WTC11 (cell line): ENCODE measurements around the gene CDH11.

ENCODE experiments used
- CTCF ChIP-seq: fragments of 200-600 bp; IDR thresholded peaks from 2 replicates; pipeline ENCODE4 v1.8.0; 2022; ENCODE audit warnings: antibody characterized with exemption
- FOXJ3 ChIP-seq: sonication (generic); formaldehyde crosslinking; IDR thresholded peaks from 2 replicates; pipeline ENCODE4 v1.9.0; 2021; ENCODE audit warnings: missing genetic modification reagents, mild to moderate bottlenecking, borderline replicate concordance
- IRF2 ChIP-seq: sonication (generic); formaldehyde crosslinking; IDR thresholded peaks from 2 replicates; pipeline ENCODE4 v1.8.0; 2022; ENCODE audit warnings: low read depth, missing genetic modification reagents, borderline replicate concordance
- PRDM15 ChIP-seq: sonication (generic); formaldehyde crosslinking; IDR thresholded peaks from 2 replicates; pipeline ENCODE4 v1.8.0; 2022; ENCODE audit warnings: missing genetic modification reagents
- TEAD4 ChIP-seq: sonication (generic); formaldehyde crosslinking; IDR thresholded peaks from 2 replicates; pipeline ENCODE4 v1.8.0; 2022; ENCODE audit warnings: mild to moderate bottlenecking, missing genetic modification reagents
- ZNF281 ChIP-seq: sonication (generic); formaldehyde crosslinking; IDR thresholded peaks from 2 replicates; pipeline ENCODE4 v1.8.0; 2023; ENCODE audit warnings: mild to moderate bottlenecking, missing genetic modification reagents
- TF ChIP-seq, protein P1 (sequence below): sonication (generic); formaldehyde crosslinking; IDR thresholded peaks from 2 replicates; pipeline ENCODE4 v1.8.0; 2022; ENCODE audit warnings: mild to moderate bottlenecking, missing genetic modification reagents
- TF ChIP-seq, protein P2 (sequence below): sonication (generic); formaldehyde crosslinking; IDR thresholded peaks from 2 replicates; pipeline ENCODE4 v1.8.0; 2023; ENCODE audit warnings: missing genetic modification reagents
- TF ChIP-seq, protein P3 (sequence below): fragments of 250-450 bp; sonication (Bioruptor Pico); IDR thresholded peaks from 2 replicates; pipeline ENCODE4 v1.9.0; 2021; ENCODE audit warnings: mild to moderate bottlenecking
- TF ChIP-seq, protein P4 (sequence below): sonication (generic); formaldehyde crosslinking; IDR thresholded peaks from 2 replicates; pipeline ENCODE4 v1.8.1; 2023; ENCODE audit warnings: mild to moderate bottlenecking, missing genetic modification reagents, borderline replicate concordance

DNA sequence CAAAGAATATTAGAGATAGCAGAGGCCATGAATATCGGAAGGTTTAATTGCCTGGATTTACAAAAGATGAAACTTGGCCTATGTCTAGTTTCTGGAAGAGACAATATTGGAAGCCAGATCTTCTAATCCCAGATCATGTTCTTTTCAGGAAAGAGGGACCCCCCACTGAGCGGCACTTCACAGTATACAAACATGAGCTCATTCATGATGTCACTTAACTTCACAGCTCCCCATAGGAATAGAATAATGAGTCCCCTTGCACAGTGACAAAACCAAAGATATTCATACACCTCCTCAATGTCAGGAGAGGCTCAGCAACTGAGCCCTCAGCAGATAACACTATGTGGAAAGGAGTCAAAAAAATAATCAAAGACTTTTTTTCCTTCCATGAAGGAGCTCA is 147.5 kb downstream of the CDH11 start:
- TF ChIP-seq CTCF (no peak), TEAD4 (no peak), IRF2 (CRISPR knock-in tag) (no peak), FOXJ3 (CRISPR knock-in tag) (no peak), ZNF281 (CRISPR knock-in tag) (no peak), PRDM15 (CRISPR knock-in tag) (no peak)
- TF ChIP-seq, protein P1, sequence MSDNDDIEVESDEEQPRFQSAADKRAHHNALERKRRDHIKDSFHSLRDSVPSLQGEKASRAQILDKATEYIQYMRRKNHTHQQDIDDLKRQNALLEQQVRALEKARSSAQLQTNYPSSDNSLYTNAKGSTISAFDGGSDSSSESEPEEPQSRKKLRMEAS: no peak
- TF ChIP-seq, protein P2, sequence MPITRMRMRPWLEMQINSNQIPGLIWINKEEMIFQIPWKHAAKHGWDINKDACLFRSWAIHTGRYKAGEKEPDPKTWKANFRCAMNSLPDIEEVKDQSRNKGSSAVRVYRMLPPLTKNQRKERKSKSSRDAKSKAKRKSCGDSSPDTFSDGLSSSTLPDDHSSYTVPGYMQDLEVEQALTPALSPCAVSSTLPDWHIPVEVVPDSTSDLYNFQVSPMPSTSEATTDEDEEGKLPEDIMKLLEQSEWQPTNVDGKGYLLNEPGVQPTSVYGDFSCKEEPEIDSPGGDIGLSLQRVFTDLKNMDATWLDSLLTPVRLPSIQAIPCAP (CRISPR knock-in tag): no peak
- TF ChIP-seq, protein P3, sequence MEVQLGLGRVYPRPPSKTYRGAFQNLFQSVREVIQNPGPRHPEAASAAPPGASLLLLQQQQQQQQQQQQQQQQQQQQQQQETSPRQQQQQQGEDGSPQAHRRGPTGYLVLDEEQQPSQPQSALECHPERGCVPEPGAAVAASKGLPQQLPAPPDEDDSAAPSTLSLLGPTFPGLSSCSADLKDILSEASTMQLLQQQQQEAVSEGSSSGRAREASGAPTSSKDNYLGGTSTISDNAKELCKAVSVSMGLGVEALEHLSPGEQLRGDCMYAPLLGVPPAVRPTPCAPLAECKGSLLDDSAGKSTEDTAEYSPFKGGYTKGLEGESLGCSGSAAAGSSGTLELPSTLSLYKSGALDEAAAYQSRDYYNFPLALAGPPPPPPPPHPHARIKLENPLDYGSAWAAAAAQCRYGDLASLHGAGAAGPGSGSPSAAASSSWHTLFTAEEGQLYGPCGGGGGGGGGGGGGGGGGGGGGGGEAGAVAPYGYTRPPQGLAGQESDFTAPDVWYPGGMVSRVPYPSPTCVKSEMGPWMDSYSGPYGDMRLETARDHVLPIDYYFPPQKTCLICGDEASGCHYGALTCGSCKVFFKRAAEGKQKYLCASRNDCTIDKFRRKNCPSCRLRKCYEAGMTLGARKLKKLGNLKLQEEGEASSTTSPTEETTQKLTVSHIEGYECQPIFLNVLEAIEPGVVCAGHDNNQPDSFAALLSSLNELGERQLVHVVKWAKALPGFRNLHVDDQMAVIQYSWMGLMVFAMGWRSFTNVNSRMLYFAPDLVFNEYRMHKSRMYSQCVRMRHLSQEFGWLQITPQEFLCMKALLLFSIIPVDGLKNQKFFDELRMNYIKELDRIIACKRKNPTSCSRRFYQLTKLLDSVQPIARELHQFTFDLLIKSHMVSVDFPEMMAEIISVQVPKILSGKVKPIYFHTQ (CRISPR knock-in tag): no peak
- TF ChIP-seq, protein P4, sequence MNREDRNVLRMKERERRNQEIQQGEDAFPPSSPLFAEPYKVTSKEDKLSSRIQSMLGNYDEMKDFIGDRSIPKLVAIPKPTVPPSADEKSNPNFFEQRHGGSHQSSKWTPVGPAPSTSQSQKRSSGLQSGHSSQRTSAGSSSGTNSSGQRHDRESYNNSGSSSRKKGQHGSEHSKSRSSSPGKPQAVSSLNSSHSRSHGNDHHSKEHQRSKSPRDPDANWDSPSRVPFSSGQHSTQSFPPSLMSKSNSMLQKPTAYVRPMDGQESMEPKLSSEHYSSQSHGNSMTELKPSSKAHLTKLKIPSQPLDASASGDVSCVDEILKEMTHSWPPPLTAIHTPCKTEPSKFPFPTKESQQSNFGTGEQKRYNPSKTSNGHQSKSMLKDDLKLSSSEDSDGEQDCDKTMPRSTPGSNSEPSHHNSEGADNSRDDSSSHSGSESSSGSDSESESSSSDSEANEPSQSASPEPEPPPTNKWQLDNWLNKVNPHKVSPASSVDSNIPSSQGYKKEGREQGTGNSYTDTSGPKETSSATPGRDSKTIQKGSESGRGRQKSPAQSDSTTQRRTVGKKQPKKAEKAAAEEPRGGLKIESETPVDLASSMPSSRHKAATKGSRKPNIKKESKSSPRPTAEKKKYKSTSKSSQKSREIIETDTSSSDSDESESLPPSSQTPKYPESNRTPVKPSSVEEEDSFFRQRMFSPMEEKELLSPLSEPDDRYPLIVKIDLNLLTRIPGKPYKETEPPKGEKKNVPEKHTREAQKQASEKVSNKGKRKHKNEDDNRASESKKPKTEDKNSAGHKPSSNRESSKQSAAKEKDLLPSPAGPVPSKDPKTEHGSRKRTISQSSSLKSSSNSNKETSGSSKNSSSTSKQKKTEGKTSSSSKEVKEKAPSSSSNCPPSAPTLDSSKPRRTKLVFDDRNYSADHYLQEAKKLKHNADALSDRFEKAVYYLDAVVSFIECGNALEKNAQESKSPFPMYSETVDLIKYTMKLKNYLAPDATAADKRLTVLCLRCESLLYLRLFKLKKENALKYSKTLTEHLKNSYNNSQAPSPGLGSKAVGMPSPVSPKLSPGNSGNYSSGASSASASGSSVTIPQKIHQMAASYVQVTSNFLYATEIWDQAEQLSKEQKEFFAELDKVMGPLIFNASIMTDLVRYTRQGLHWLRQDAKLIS: no peak
